Panc1 (cell line): ENCODE measurements around the gene MYOZ2. TPM values are rescaled to one million over a fixed set of nuclear protein-coding genes. Genes with fewer than 3 reads are reported as not detected.

Experiments
- ATAC-seq: fragments of 200-7000 bp; cut with Tn5 transposase; 2 replicates; pipeline ENCODE4 v1.9.1; 2020; ENCODE audit warnings: mild to moderate bottlenecking, moderate library complexity
- BruUV-seq: library from RNA; stranded (reverse); fragments of 400-500 nt; replicated peaks from 2 replicates; lab custom pipeline; 2021; lab: Mats Ljungman, UMichigan
- CTCF ChIA-PET: fragments of 300-600 bp; sonication (Branson Sonifier 250); formaldehyde crosslinking; loops from one replicate; lab custom pipeline; 2022; ENCODE audit warnings: antibody characterized with exemption; lab: Charles Lee
- POLR2A ChIA-PET: fragments of 300-600 bp; sonication (Branson Sonifier 250); formaldehyde crosslinking; loops from one replicate; lab custom pipeline; 2022; ENCODE audit warnings: antibody characterized with exemption; lab: Charles Lee
- DNase-seq: peaks from one replicate; pipeline ENCODE4 v3.0.0-alpha.2; 2010; ENCODE audit warnings: low read depth, low spot score
- H3K27ac ChIP-seq: 2 replicates; pipeline ENCODE4 v1.5.1; 2011; ENCODE audit warnings: mild to moderate bottlenecking, low read length, inconsistent platforms
- H3K27me3 ChIP-seq: fragments of 200-500 bp; sonication (Bioruptor generic); 2 replicates; pipeline ENCODE4 v1.6.0; 2014; ENCODE audit warnings: low read length, inconsistent platforms; ENCODE audit not compliant: control insufficient read depth, insufficient read depth
- H3K36me3 ChIP-seq: fragments of 200-500 bp; sonication (Bioruptor generic); 2 replicates; pipeline ENCODE4 v1.5.1; 2014; ENCODE audit warnings: inconsistent platforms, mild to moderate bottlenecking, low read length, moderate library complexity; ENCODE audit not compliant: control insufficient read depth, insufficient read depth
- H3K4me1 ChIP-seq: 2 replicates; pipeline ENCODE4 v1.5.1; 2011; ENCODE audit warnings: inconsistent platforms, mild to moderate bottlenecking, low read length, moderate library complexity; ENCODE audit not compliant: control insufficient read depth, insufficient read depth
- H3K4me3 ChIP-seq, 2 experiments: 2 replicates each; pipeline ENCODE4 v1.5.1; 2011 to 2012; ENCODE audit warnings: low read depth in 2 of 2, low read length in 2 of 2, mild to moderate bottlenecking in 2 of 2, inconsistent platforms in 1 of 2, moderate library complexity in 1 of 2
- H3K9me3 ChIP-seq: fragments of 200-500 bp; sonication (Bioruptor generic); 2 replicates; pipeline ENCODE4 v1.5.1; 2014; ENCODE audit warnings: low read depth, mild to moderate bottlenecking, inconsistent platforms, low read length, moderate library complexity; ENCODE audit not compliant: control insufficient read depth, insufficient read depth
- POLR2AphosphoS5 ChIP-seq: IDR thresholded peaks from 2 replicates; pipeline ENCODE4 v1.6.1; 2012; ENCODE audit warnings: mild to moderate bottlenecking, low read depth, low read length, moderate library complexity
- SIN3A ChIP-seq: IDR thresholded peaks from 2 replicates; pipeline ENCODE4 v1.6.1; 2012; ENCODE audit warnings: low read depth, mild to moderate bottlenecking, low read length, moderate library complexity, borderline replicate concordance; ENCODE audit not compliant: insufficient read depth
- TCF7L2 ChIP-seq: IDR thresholded peaks from 2 replicates; pipeline ENCODE4 v1.6.1; 2011; ENCODE audit warnings: mild to moderate bottlenecking, low read depth, low read length, inconsistent platforms
- in situ Hi-C: cut with HindIII; loops from 2 replicates; pipeline ENCODE4 v1.10.0; 2016; ENCODE audit warnings: low sequenced_read_pairs, low pct_unique_long_range_greater_than_20kb
- intact Hi-C: fragments of 100-400 bp; cut with micrococcal nuclease; formaldehyde crosslinking; loops from one replicate; pipeline ENCODE4 v1.10.0; 2022; ENCODE audit not compliant: unreplicated experiment
- total RNA-seq: library from RNA; stranded (reverse); gene quantifications from one replicate; pipeline ENCODE4 v1.2.1, GENCODE V29; 2021; ENCODE audit not compliant: unreplicated experiment
- TF ChIP-seq, protein P1 (sequence below), 2 experiments: IDR thresholded peaks; 2 replicates each; pipeline ENCODE4 v1.6.1; 2011 to 2012; ENCODE audit warnings: low read depth in 2 of 2, control low read depth in 1 of 2, low read length in 1 of 2, mild to moderate bottlenecking in 1 of 2, moderate library complexity in 1 of 2; ENCODE audit not compliant: insufficient read depth in 1 of 2
- TF ChIP-seq, protein P2 (sequence below): fragments of 450-650 bp; IDR thresholded peaks from 2 replicates; pipeline ENCODE4 v1.5.1; 2017; ENCODE audit warnings: mild to moderate bottlenecking

MYOZ2 gene
- total RNA-seq, 1 experiment from 2014 or later = not detected

DNA sequence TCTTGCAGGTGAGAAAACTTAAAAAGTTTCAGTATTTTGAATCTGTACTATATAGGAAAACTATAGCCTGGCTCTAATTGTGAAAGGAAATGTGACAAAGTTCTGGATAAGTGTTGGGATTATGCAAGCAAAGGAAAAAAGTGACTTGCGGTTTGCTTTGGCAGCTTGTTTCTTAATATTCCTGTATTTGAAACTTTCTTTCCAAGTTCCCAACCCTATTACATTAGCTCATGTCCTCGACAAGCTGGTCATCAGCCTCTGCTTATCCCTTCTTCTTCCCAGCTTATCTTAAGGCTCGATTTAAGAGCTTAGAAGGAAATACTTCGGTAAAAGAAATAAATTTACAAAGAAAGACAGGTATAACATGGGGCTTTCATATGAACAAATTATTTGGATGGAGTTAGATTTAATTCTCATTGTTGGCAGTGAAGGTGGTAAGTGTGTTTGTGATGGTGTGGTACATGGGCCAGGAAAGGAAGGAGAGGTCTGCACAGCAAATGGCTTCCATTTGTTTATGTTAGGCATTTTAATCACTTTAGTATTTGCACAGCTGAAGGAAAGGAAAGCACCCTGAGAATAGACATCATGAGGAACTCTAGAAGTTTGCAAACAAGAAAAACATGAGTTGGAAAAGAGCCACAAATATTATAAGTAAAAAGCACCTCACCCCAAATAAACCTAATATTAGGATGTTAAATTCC is 5.1 kb upstream of the MYOZ2 start:
- ChIA-PET POLR2A (no interaction called here), CTCF (no interaction called here)
- BruUV-seq = no TSS peak
- H3K4me1 ChIP-seq = no peaks in the 10 kb centered on the region
- in situ Hi-C loops = no loop called here
- DNase-seq (no peak), ATAC-seq (no peak)
- no peaks in the 10 kb centered on the region for H3K9me3 ChIP-seq
- no peak overlapping the region for H3K27ac ChIP-seq
- no peak overlapping the region for H3K4me3 ChIP-seq
- intact Hi-C loops = no loop called here
- no peaks in the 10 kb centered on the region for H3K27me3 ChIP-seq
- H3K36me3 ChIP-seq = no peaks in the 10 kb centered on the region
- TF ChIP-seq, protein P1, sequence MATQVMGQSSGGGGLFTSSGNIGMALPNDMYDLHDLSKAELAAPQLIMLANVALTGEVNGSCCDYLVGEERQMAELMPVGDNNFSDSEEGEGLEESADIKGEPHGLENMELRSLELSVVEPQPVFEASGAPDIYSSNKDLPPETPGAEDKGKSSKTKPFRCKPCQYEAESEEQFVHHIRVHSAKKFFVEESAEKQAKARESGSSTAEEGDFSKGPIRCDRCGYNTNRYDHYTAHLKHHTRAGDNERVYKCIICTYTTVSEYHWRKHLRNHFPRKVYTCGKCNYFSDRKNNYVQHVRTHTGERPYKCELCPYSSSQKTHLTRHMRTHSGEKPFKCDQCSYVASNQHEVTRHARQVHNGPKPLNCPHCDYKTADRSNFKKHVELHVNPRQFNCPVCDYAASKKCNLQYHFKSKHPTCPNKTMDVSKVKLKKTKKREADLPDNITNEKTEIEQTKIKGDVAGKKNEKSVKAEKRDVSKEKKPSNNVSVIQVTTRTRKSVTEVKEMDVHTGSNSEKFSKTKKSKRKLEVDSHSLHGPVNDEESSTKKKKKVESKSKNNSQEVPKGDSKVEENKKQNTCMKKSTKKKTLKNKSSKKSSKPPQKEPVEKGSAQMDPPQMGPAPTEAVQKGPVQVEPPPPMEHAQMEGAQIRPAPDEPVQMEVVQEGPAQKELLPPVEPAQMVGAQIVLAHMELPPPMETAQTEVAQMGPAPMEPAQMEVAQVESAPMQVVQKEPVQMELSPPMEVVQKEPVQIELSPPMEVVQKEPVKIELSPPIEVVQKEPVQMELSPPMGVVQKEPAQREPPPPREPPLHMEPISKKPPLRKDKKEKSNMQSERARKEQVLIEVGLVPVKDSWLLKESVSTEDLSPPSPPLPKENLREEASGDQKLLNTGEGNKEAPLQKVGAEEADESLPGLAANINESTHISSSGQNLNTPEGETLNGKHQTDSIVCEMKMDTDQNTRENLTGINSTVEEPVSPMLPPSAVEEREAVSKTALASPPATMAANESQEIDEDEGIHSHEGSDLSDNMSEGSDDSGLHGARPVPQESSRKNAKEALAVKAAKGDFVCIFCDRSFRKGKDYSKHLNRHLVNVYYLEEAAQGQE (IDR thresholded peaks at IDR 0.05; ENCODE audit: insufficient read depth in 1 of 2, low read depth in 2 of 2, low read length in 1 of 2) = no peak
- TF ChIP-seq TCF7L2 (no peak), POLR2AphosphoS5 (no peak), SIN3A (no peak)
- TF ChIP-seq, protein P2, sequence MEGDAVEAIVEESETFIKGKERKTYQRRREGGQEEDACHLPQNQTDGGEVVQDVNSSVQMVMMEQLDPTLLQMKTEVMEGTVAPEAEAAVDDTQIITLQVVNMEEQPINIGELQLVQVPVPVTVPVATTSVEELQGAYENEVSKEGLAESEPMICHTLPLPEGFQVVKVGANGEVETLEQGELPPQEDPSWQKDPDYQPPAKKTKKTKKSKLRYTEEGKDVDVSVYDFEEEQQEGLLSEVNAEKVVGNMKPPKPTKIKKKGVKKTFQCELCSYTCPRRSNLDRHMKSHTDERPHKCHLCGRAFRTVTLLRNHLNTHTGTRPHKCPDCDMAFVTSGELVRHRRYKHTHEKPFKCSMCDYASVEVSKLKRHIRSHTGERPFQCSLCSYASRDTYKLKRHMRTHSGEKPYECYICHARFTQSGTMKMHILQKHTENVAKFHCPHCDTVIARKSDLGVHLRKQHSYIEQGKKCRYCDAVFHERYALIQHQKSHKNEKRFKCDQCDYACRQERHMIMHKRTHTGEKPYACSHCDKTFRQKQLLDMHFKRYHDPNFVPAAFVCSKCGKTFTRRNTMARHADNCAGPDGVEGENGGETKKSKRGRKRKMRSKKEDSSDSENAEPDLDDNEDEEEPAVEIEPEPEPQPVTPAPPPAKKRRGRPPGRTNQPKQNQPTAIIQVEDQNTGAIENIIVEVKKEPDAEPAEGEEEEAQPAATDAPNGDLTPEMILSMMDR = no peak

DNA sequence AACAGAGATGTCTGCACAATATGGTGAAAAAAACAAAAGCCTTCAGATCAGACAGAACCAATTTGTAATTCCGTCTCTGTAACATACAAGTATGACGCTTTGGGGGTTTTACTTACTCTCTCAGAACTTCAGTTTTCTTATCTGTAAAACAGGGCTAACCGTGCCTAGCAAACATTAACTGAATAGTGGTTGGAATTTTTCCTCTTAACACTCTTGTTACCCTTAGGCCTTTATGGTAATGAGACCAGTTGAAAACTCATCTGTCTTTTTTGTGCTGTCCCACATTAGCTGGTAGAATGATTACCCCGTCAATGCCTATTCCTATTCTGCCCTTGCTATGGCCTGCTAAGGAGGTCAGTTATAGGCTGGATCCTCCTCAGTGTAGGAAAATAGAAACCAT is 4.5 kb upstream of the MYOZ2 start:
- ChIA-PET POLR2A (no interaction called here), CTCF (no interaction called here)
- in situ Hi-C loops = no loop called here
- Histone ChIP-seq H3K36me3 (no peaks in the 10 kb centered on the region), H3K4me3 (no peak overlapping the region), H3K9me3 (no peaks in the 10 kb centered on the region), H3K27ac (no peak overlapping the region), H3K27me3 (no peaks in the 10 kb centered on the region), H3K4me1 (no peaks in the 10 kb centered on the region)
- TF ChIP-seq, protein P1 (IDR thresholded peaks at IDR 0.05; ENCODE audit: insufficient read depth in 1 of 2, low read depth in 2 of 2, low read length in 1 of 2) = no peak
- no peak for TF ChIP-seq POLR2AphosphoS5
- TF ChIP-seq, protein P2 = no peak
- TF ChIP-seq TCF7L2 = no peak
- TF ChIP-seq SIN3A = no peak
- DNase-seq = no peak
- intact Hi-C loops = no loop called here
- ATAC-seq = no peak
- no TSS peak for BruUV-seq
